GM18861 (cell line): ENCODE data around the gene CHMP6.

Source experiments
- ATAC-seq: cut with Tn5 transposase; IDR thresholded peaks from one replicate; pipeline ENCODE4 v1.9.1; 2021; ENCODE audit not compliant: unreplicated experiment

The CHMP6 gene

DNA sequence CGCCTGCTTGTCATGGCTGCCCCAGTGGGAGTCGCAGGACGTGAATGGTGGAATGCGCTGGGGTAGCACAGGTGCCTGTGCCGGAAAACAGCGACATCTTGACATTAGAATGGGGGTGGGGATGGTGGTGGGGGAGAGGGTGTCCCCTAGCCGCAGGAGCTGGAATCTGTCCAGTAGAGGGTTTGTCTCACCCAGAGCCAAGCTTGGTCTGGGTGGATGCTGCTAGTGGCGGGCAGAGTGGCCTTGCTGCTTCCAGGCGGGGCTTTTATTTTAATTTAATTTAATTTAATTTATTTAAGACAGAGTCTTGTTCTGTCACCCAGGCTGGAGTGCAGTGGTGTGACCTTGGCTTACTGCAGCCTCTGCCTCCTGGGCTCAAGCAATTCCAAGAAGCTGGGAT, 51.0 kb downstream of the CHMP6 start:
- no peak for ATAC-seq

DNA sequence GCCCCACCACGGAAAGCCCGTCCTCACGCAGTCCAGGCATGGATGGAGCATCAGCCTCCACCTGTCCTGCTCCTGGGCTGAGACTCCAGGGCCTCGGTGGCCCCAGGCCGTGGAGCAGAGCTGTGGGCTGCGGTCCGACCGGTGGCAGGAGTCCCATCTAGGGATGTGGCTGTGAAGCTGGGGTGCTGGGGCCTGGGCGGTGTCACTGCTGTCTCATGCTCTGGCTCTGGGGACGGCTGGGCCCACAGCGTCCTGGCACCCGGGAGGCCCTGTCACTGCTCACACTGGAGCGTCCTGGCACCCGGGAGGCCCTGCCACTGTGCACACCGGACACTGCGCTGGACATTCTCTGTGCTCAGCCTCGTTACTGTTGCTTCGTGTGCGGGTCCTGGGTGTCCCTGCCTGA, 51.7 kb downstream of the CHMP6 start:
- ATAC-seq, result no peak

DNA sequence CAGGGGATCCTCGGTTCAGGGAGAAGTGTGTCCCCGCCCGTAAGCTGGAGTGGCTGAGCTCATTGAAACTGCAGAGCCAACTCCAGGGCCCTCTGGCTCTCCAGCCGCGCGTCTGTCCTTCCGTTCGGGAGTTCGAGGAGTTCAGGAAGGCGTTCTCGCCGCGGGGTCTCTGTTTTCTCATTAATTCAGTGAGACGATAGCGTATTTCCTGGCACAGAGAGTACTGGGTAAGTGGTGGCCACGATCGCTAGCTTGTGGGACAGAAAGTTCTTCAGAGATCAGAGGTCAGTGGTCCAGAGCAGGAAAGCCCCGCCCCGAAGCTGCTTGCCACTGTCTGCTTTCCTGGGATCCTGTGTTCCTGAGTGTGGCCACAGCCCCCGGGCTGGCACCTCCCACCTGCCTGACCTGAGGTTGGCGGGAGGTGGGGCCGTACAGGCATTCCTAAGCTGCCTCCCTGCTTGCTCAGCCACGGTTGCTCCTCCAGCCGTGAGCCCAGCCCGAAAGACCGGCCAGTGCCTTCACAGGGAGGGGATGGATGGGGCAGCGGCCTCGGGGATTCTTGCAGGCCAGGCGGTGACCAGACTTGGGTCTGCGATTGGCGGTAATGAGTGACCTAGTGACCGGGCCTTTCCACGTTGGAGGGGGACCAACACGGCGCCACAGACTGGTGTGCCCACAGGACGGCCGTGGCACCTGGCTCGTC, 52.2 kb downstream of the CHMP6 start:
- ATAC-seq, result no peak

DNA sequence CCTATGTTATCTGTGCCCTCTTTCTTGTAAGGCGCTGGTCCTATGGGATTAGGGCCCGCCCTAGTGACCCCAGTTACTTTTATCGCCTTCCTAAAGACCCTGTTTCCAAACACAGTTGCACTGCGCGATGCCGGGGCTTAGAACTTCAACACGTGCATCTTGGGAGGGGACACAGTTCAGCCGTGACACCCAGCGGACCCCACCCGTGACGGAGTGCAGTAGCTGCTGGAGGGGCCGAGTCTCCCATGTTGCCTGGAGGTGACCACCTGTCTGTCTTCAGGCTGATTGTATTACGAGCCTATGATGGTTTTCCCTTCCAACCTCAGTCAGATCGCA, 52.8 kb downstream of the CHMP6 start:
- ATAC-seq, result no peak

DNA sequence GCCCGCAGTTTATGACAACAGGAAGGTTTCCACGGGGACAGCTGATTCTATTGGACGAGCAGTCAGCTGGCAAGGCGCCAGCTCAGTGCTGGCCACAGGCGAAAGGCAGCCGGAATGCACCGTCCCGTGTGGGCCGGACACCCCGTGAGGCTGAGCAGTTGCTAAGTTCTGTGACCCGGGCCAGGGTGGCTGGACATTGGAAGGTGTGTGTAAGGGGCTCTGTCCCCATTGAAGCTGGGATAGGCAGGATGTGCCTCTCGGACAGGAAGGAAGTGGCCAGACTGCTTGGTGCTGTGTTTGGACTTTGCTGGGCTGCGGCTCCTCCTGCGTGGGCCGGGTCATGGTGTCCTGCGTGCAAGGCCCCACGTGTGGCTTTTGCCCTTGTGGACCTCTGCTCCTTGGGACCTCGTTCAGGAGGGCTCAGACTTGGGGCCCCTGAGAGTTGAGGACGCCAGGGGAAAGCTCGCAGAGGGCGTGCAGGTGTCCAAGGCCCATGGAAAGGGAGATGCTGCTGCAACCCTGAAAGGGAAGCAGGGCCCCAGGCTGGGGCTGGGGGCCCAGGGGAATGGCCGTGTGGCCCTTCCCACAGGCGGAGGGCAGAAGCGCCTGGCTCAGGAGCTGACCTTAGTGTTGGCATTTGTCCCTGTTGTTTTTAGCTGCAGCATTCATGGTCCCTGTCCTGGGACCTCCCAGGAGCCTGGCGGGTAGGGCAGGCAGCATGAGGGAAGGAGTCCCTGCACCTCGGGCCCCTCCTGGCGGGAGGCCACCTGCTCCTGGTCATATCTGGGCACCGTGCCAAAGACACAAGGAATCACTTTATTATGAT, 53.3 kb downstream of the CHMP6 start:
- no peak for ATAC-seq

DNA sequence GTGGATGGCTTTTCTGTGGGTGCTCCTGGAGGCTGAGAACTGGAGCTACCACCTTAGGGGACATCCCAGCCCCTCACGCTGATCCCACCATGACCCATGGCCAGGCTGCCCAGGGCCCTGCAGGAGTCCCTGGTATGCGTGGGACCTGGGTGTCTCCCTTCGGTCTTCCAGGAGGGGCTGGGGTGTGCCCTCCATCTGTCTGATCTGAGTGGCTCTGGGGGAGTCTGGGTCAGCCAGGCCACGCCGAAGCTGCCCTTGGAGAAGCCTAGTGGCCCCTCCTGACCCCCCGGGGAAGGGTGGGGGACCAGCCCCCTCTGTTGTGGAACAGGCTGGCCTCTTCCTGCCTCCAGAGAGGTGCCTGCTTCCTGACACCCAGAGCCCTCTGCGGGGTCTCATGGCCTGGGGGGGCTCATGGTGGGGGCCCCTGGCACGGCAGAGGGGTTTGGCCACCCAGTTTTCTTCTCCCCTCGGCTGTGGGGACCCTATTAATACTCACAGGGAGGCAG, 54.0 kb downstream of the CHMP6 start:
- ATAC-seq, result no peak

DNA sequence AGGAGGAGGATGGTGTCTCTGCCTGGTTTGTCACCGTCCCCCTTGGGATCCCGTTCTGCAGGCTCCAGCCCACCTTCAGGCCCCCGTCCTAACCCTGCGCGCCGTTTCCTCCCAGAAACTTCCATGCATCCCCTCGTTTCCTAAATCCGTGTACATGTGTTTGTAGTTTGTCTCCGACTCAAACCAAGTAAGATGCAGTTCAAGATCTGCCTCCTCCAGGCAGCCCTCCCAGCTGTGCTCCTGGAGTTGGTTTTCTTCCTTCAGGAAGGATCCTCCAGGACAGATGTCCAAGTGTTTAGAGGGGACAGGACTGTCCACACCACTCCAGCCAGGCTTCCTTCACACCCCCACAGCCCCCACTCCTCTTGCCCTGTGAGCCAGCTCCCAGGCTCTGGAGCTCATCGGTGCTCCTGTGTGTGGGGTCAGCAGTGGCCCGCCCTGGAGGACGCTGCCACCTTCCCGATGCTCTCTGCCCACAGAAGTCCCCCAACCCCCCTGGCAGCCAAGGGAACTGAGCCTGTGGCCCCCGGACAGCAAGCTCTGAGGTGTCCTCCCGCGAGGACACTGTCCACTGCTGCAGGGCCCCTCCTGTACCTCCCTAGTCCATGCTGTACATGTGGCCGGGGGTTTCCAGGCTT, 54.6 kb downstream of the CHMP6 start:
- ATAC-seq, result no peak

DNA sequence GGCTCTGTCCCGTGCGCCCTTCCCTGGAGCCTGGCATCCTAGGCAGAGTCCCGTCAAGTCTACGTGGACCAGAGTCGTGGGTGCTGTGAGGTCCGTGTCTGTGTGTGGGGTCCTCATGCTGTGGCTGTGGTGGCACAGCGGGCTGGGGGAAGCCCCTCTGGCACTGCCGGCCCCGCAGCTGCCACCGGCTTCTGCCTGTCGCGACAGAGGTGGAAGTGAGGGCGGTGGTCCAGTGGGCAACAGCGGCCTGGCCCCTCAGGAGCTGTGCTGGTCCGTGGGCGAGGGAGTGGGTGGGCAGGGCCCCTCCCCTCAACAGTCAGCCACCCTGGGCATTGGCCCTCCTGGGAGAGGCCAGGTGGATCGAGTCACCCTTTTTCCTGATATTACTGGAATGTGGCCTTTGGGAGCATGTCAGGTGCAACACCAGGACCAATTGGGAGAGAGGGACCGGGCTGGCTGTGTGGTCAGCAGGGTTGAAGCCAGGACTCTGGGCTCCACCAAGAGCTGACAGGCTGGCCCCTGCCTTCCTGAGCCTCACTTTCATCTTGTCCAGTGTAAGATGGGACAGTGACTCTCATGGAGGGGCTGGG, 55.2 kb downstream of the CHMP6 start:
- ATAC-seq, result no peak

DNA sequence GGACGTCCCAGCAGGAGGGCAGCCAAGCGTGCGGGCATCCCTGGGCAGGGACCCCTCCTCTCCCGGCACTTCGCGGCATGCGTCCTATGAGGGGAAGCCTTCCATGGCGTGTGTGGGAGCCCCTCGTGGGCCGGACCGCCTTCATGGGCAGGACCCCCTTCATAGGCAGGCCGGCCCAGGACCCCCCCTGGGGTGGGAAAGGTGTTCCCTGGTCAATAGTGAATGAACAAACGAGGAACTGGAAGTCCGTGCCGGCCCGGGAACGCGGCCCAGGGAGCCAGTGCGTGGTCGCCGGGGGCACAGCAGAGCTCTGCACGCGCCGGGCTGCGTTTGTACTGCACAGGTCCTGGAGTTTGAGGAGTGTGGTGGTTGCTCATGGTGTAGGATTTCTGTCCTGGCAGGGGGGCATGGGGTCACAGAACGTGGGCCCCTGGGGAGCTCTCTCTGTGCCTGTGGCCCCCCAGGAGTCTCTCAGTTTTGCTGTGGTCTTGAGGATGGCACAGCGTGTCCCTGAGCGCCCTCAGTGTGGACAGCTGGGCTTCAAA, 57.3 kb downstream of the CHMP6 start:
- ATAC-seq, result no peak

DNA sequence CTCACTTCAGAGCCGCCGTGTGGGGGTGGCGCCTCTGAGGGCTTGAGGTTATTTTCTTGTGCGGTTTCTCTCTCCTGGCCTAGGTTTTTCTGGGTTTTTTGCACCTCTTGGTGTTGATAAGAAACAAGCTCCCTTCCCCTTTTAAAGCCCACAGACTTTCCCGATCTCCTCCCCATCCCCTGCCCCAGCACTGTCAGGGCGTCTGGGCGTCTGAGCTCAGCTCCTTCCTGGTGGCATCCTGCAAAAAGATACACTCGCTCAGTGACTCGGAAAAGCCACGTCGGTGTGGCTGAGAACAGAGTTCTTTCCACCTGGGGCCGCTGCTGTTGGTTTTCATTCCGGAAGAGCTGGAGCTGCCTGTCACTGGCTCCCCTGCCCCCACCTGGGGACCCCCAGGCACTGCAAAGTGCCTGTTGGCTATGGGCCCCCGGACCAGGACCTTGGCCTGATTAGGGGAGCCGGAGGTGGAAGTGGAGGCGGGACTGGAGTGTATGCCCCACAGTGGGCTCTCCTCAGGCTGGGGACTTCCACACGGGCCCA, 57.8 kb downstream of the CHMP6 start:
- ATAC-seq, result no peak
